ENCODE results near the gene CST1. TPM values are rescaled to one million over a fixed set of nuclear protein-coding genes. Genes with fewer than 3 reads are reported as not detected.

The CST1 gene
- total and polyA plus RNA-seq, 4 donors = not detected

- no peak for TF ChIP-seq CTCF (IDR thresholded peaks at IDR 0.05; ENCODE audit: control extremely low read depth, extremely low read depth)
- Histone ChIP-seq H3K27ac (ENCODE audit: low read depth in 1 of 2, low read length in 1 of 2) (no peak overlapping the region), H3K4me1 (ENCODE audit: control insufficient read depth in 5 of 5, insufficient read depth in 5 of 5, low read length in 5 of 5) (peaks cover 0 to 3% (median 0%) of the 10 kb centered on the region in 5 donors), H3K9me3 (ENCODE audit: control insufficient read depth in 4 of 4, insufficient read depth in 3 of 4, low read length in 3 of 4) (peaks cover 0 to 2% (median 0%) of the 10 kb centered on the region in 4 donors), H3K36me3 (ENCODE audit: control insufficient read depth in 4 of 4, insufficient read depth in 4 of 4, low read length in 4 of 4) (no peaks in the 10 kb centered on the region), H3K27me3 (ENCODE audit: control insufficient read depth in 3 of 3, insufficient read depth in 3 of 3, low read length in 2 of 3) (no peaks in the 10 kb centered on the region), H3K9ac (ENCODE audit: insufficient read depth in 1 of 2, low read length in 2 of 2) (no peak overlapping the region), H3K4me3 (no peak overlapping the region)
- DNase-seq (no peak), ATAC-seq (ENCODE audit: insufficient read depth, low FRiP score) (no peak)
- 29 to 84% methylated on average over 1 of the region's 1 CpG for WGBS, 2 donors
Measured at GRCh38 chr20:23697947-23698346, 52.8 kb downstream of the CST1 start.

Small RNA genes within 50 kb of the gene (small RNA-seq; reads per million reads assigned to genes)
- gene CST2P1 (ENCODE audit: low replicate concordance) = not detected

Other genes with a start within 250 kb of the CST1 start
- not detected for gene CST9L, start 182.5 kb downstream of the CST1 start, total RNA-seq
- not detected for gene CST9L, start 182.5 kb downstream of the CST1 start, polyA plus RNA-seq
- gene CST9, start 145.0 kb downstream of the CST1 start, total RNA-seq = not detected
- not detected for gene CST9, start 145.0 kb downstream of the CST1 start, polyA plus RNA-seq
- 100 to 1,000 TPM; 238 to 726 TPM for gene CST3, start 113.0 kb downstream of the CST1 start, total RNA-seq
- gene CST3, start 113.0 kb downstream of the CST1 start, polyA plus RNA-seq = 100 to 1,000 TPM; 557 to 780 TPM
- not detected for gene CST4, start 61.9 kb downstream of the CST1 start, total RNA-seq
- not detected for gene CST4, start 61.9 kb downstream of the CST1 start, polyA plus RNA-seq
- gene CST2, start 75.8 kb upstream of the CST1 start, total RNA-seq = under 1 TPM in 1 of 2 donors, not detected in 1; 0.28 TPM
- 1 to 10 TPM in 1 of 2 donors, under 1 TPM in 1; 0.31 to 1.1 TPM for gene CST2, start 75.8 kb upstream of the CST1 start, polyA plus RNA-seq
- gene CST5, start 128.8 kb upstream of the CST1 start, total RNA-seq = under 1 TPM in 1 of 2 donors, not detected in 1; 0.37 TPM
- under 1 TPM; 0.55 to 0.65 TPM for gene CST5, start 128.8 kb upstream of the CST1 start, polyA plus RNA-seq
- 10 to 100 TPM in 1 of 2 donors, 1 to 10 TPM in 1; 4.2 to 28.5 TPM for gene GGTLC1, start 237.8 kb upstream of the CST1 start, total RNA-seq
- 10 to 100 TPM in 1 of 2 donors, 1 to 10 TPM in 1; 6.4 to 98.4 TPM for gene GGTLC1, start 237.8 kb upstream of the CST1 start, polyA plus RNA-seq

Data from lung (tissue), 13 donors.